Cardiac fibroblast (primary cell): ENCODE measurements around the gene FAM83E.
A peak's percentile ranks its signal among the peaks of the same experiment; 100 is the strongest.

Source experiments
- DNase-seq, 2 donors: peaks; one replicate each; pipeline versions ENCODE4 v3.0.0 to v3.0.0-alpha.2; 2010; ENCODE audit warnings: low read depth in 2 of 2
- H3K4me3 ChIP-seq, 2 donors: replicated peaks in 1 of 2; 1 replicate in 1 of 2; 2 replicates in 1 of 2; pipeline ENCODE4 v1.5.1; 2011; ENCODE audit warnings: low read depth in 2 of 2, low read length in 2 of 2, mild to moderate bottlenecking in 2 of 2, moderate library complexity in 1 of 2
- CTCF ChIP-seq: IDR thresholded peaks from one replicate; pipeline ENCODE4 v1.5.1; 2011; ENCODE audit warnings: low read depth, mild to moderate bottlenecking, low read length, inconsistent platforms

The FAM83E gene

GRCh38 chr19:48646722-48647216 is 31.9 kb upstream of the FAM83E start:
- no peak for TF ChIP-seq CTCF
- peak overlapping the region; percentile 48 to 50 for H3K4me3 ChIP-seq
- no peak for DNase-seq

- DNase-seq, result peak; percentile 77 to 89
- TF ChIP-seq CTCF, result peak; percentile 91
- H3K4me3 ChIP-seq, result peak within 1 kb of the TSS; percentile 48 to 50
Observed at GRCh38 chr19:48646001-48646721, 31.3 kb upstream of the FAM83E start, which contains the start of gene CA11. Gene CA11 (minus strand): TSS chr19:48646187. CDS start chr19:48645632, 555 bp downstream.

GRCh38 chr19:48645620-48646000 is 30.7 kb upstream of the FAM83E start:
- TF ChIP-seq CTCF, result no peak
- H3K4me3 ChIP-seq, result peak overlapping the region; percentile 48 to 50
- no peak for DNase-seq

GRCh38 chr19:48644839-48645619 is 30.2 kb upstream of the FAM83E start:
- peak; percentile 78 to 86 for DNase-seq
- TF ChIP-seq CTCF, result no peak
- peak overlapping the region in 1 of 2 donors; percentile 50 for H3K4me3 ChIP-seq

- TF ChIP-seq CTCF, result no peak
- no peak for DNase-seq
- H3K4me3 ChIP-seq, result no peak overlapping the region
Observed at GRCh38 chr19:48644355-48644754, 29.5 kb upstream of the FAM83E start.

- H3K4me3 ChIP-seq, result no peak overlapping the region
- DNase-seq, result no peak
- no peak for TF ChIP-seq CTCF
Observed at GRCh38 chr19:48642862-48643261, 28.0 kb upstream of the FAM83E start.
